Measurements from ENCODE around the gene CMTM3. TPM values are rescaled to one million over a fixed set of nuclear protein-coding genes. Genes with fewer than 3 reads are reported as not detected.

The CMTM3 gene
- total RNA-seq, 4 donors from 2014 or later: 19.3 to 43.9 (median 38.5) TPM

- WGBS, 2 donors: 89 to 96% methylated on average over 6 of the region's 6 CpGs
- Histone ChIP-seq H3K4me1 (peaks cover 0 to 13% (median 7%) of the 10 kb centered on the region in 4 donors), H3K27me3 (no peaks in the 10 kb centered on the region), H3K27ac (no peak overlapping the region), H3K4me3 (no peak overlapping the region), H3K9me3 (no peaks in the 10 kb centered on the region), H3K36me3 (no peaks in the 10 kb centered on the region)
- no peak for TF ChIP-seq EP300 (IDR thresholded peaks at IDR 0.05)
- no peak for TF ChIP-seq CTCF (IDR thresholded peaks at IDR 0.05)
- TF ChIP-seq POLR2A (IDR thresholded peaks at IDR 0.05): no peak
- no peak for DNase-seq (ENCODE audit: low spot score in 2 of 2)
Observed at GRCh38 chr16:66653581-66654350, 49.3 kb downstream of the CMTM3 start.

GRCh38 chr16:66656547-66656946 lies 52.0 kb downstream of the CMTM3 start:
- Histone ChIP-seq H3K4me1 (peaks cover 0 to 16% (median 9%) of the 10 kb centered on the region in 4 donors), H3K4me3 (no peak overlapping the region), H3K27ac (no peak overlapping the region), H3K27me3 (no peaks in the 10 kb centered on the region), H3K9me3 (no peaks in the 10 kb centered on the region), H3K36me3 (no peaks in the 10 kb centered on the region)
- no peak for DNase-seq (ENCODE audit: low spot score in 2 of 2)
- TF ChIP-seq EP300 (IDR thresholded peaks at IDR 0.05) (no peak), CTCF (IDR thresholded peaks at IDR 0.05) (no peak), POLR2A (IDR thresholded peaks at IDR 0.05) (no peak)
- WGBS, 2 donors: 86 to 91% methylated on average over 3 of the region's 3 CpGs

GRCh38 chr16:66658143-66658859 lies 53.8 kb downstream of the CMTM3 start:
- TF ChIP-seq EP300 (IDR thresholded peaks at IDR 0.05) (no peak), CTCF (IDR thresholded peaks at IDR 0.05) (no peak)
- no peaks in the 10 kb centered on the region for H3K9me3 ChIP-seq
- 72 to 78% methylated on average over 6 of the region's 6 CpGs for WGBS, 2 donors
- no peaks in the 10 kb centered on the region for H3K27me3 ChIP-seq
- H3K36me3 ChIP-seq: no peaks in the 10 kb centered on the region
- H3K4me1 ChIP-seq: peaks cover 0 to 32% (median 9%) of the 10 kb centered on the region in 4 donors
- DNase-seq (ENCODE audit: low spot score in 2 of 2): no peak
- H3K4me3 ChIP-seq: no peak overlapping the region
- no peak overlapping the region for H3K27ac ChIP-seq

GRCh38 chr16:66658860-66659190 lies 54.3 kb downstream of the CMTM3 start:
- Histone ChIP-seq H3K36me3 (no peaks in the 10 kb centered on the region), H3K9me3 (no peaks in the 10 kb centered on the region), H3K4me1 (peaks cover 0 to 32% (median 9%) of the 10 kb centered on the region in 4 donors), H3K27ac (no peak overlapping the region), H3K4me3 (no peak overlapping the region), H3K27me3 (no peaks in the 10 kb centered on the region)
- DNase-seq (ENCODE audit: low spot score in 2 of 2): no peak
- TF ChIP-seq POLR2A (IDR thresholded peaks at IDR 0.05): no peak
- no peak for TF ChIP-seq CTCF (IDR thresholded peaks at IDR 0.05)
- TF ChIP-seq EP300 (IDR thresholded peaks at IDR 0.05): no peak
- 94 to 95% methylated on average over 5 of the region's 5 CpGs for WGBS, 2 donors
